Liver (tissue), 9 donors: Measurements from ENCODE around the gene ZNF438. TPM values are rescaled to one million over a fixed set of nuclear protein-coding genes. Genes with fewer than 3 reads are reported as not detected.

ENCODE experiments used
- DNase-seq: peaks from one replicate; pipeline ENCODE4 v3.0.0-alpha.2; 2017; ENCODE audit warnings: low spot score
- H3K27ac ChIP-seq, 2 donors: one replicate each; pipeline ENCODE4 v1.7.0; 2013; ENCODE audit warnings: inconsistent platforms in 2 of 2, low read length in 2 of 2, control low read depth in 1 of 2, low read depth in 1 of 2, mild to moderate bottlenecking in 1 of 2
- H3K27me3 ChIP-seq, 4 donors: one replicate each; pipeline versions ENCODE4 v1.6.1 to v1.7.0; 2013; ENCODE audit warnings: low read length in 3 of 4, inconsistent platforms in 1 of 4, mild to moderate bottlenecking in 1 of 4, moderate library complexity in 1 of 4; ENCODE audit not compliant: control insufficient read depth in 4 of 4, insufficient read depth in 4 of 4
- H3K36me3 ChIP-seq, 4 donors: one replicate each; pipeline versions ENCODE4 v1.6.1 to v1.7.0; 2013; ENCODE audit warnings: low read length in 3 of 4, mild to moderate bottlenecking in 3 of 4, low read depth in 1 of 4, moderate library complexity in 1 of 4; ENCODE audit not compliant: control insufficient read depth in 4 of 4, insufficient read depth in 3 of 4
- H3K4me1 ChIP-seq, 4 donors: one replicate each; pipeline versions ENCODE4 v1.6.1 to v1.7.0; 2013; ENCODE audit warnings: low read length in 3 of 4, mild to moderate bottlenecking in 3 of 4, moderate library complexity in 1 of 4; ENCODE audit not compliant: control insufficient read depth in 4 of 4, insufficient read depth in 4 of 4
- H3K4me3 ChIP-seq, 3 donors: one replicate each; pipeline versions ENCODE4 v1.6.1 to v1.7.0; 2013; ENCODE audit warnings: low read length in 3 of 3, control low read depth in 1 of 3, low read depth in 1 of 3, mild to moderate bottlenecking in 1 of 3
- H3K9ac ChIP-seq, 2 donors: one replicate each; pipeline ENCODE4 v1.7.0; 2013; ENCODE audit warnings: low read length in 2 of 2, mild to moderate bottlenecking in 2 of 2, moderate library complexity in 2 of 2, control low read depth in 1 of 2, low read depth in 1 of 2
- H3K9me3 ChIP-seq, 4 donors: one replicate each; pipeline versions ENCODE4 v1.6.1 to v1.7.0; 2013; ENCODE audit warnings: low read length in 3 of 4; ENCODE audit not compliant: control insufficient read depth in 4 of 4
- EGR1 ChIP-seq, 2 donors: IDR thresholded peaks; 2 replicates each; pipeline ENCODE4 v1.6.1; 2016 to 2018; ENCODE audit warnings: antibody characterized with exemption in 2 of 2, low read depth in 2 of 2
- FOXA1 ChIP-seq: IDR thresholded peaks from 2 replicates; pipeline ENCODE4 v1.6.1; 2016; ENCODE audit warnings: antibody characterized with exemption
- FOXA2 ChIP-seq: IDR thresholded peaks from 2 replicates; pipeline ENCODE4 v1.6.1; 2016; ENCODE audit warnings: antibody characterized with exemption
- GABPA ChIP-seq, 2 donors: IDR thresholded peaks in 1 of 2; conservative IDR thresholded peaks in 1 of 2; 2 replicates each; pipeline ENCODE4 v1.6.1; 2016; ENCODE audit warnings: antibody characterized with exemption in 2 of 2, mild to moderate bottlenecking in 1 of 2, moderate library complexity in 1 of 2
- HNF4A ChIP-seq, 2 donors: conservative IDR thresholded peaks; 2 replicates each; pipeline ENCODE4 v1.6.1; 2016; ENCODE audit warnings: antibody characterized with exemption in 2 of 2, mild to moderate bottlenecking in 2 of 2
- HNF4G ChIP-seq: IDR thresholded peaks from 2 replicates; pipeline ENCODE4 v1.6.1; 2016; ENCODE audit warnings: antibody characterized with exemption
- JUND ChIP-seq, 2 donors: IDR thresholded peaks; 2 replicates each; pipeline ENCODE4 v1.6.1; 2016; ENCODE audit warnings: antibody characterized with exemption in 2 of 2
- MAX ChIP-seq: IDR thresholded peaks from 2 replicates; pipeline ENCODE4 v1.6.1; 2016; ENCODE audit warnings: antibody characterized with exemption
- NR2F2 ChIP-seq: IDR thresholded peaks from 2 replicates; pipeline ENCODE4 v1.6.1; 2016; ENCODE audit warnings: antibody characterized with exemption
- RAD21 ChIP-seq, 2 donors: IDR thresholded peaks; 2 replicates each; pipeline ENCODE4 v1.6.1; 2016; ENCODE audit warnings: antibody characterized with exemption in 2 of 2, mild to moderate bottlenecking in 2 of 2
- RXRA ChIP-seq, 2 donors: IDR thresholded peaks; 2 replicates each; pipeline ENCODE4 v1.6.1; 2017 to 2018; ENCODE audit warnings: antibody characterized with exemption in 2 of 2, mild to moderate bottlenecking in 1 of 2
- SP1 ChIP-seq: IDR thresholded peaks from 2 replicates; pipeline ENCODE4 v1.6.1; 2018; ENCODE audit warnings: antibody characterized with exemption, mild to moderate bottlenecking
- TAF1 ChIP-seq: conservative IDR thresholded peaks from 2 replicates; pipeline ENCODE4 v1.6.1; 2016; ENCODE audit warnings: antibody characterized with exemption, mild to moderate bottlenecking
- YY1 ChIP-seq: IDR thresholded peaks from 2 replicates; pipeline ENCODE4 v1.6.1; 2016; ENCODE audit warnings: antibody characterized with exemption, mild to moderate bottlenecking
- polyA plus RNA-seq, 2 donors: library from polyadenylated mRNA; stranded (reverse) in 1 of 2; unstranded in 1 of 2; fragments of 200-250 nt in 1 of 2; fragments of >200 nt in 1 of 2; fragmentation: Nextera tagmentation in 1 of 2; extraction: Ambion mirVana in 1 of 2; gene quantifications; one replicate each; pipeline versions ENCODE4 v1.2.1 to v1.2.3, GENCODE V29; 2013 to 2015
- total RNA-seq, 2 donors: library from RNA; depleted of rRNA; stranded (reverse); fragments of >200 nt; gene quantifications; one replicate each; pipeline ENCODE4 v1.2.3, GENCODE V29; 2014
- TF ChIP-seq, protein P1 (sequence below): IDR thresholded peaks from 2 replicates; pipeline ENCODE4 v1.6.1; 2016; ENCODE audit warnings: antibody characterized with exemption
- TF ChIP-seq, protein P2 (sequence below): IDR thresholded peaks from 2 replicates; pipeline ENCODE4 v1.6.1; 2016; ENCODE audit warnings: antibody characterized with exemption
- TF ChIP-seq, protein P3 (sequence below): IDR thresholded peaks from 2 replicates; pipeline ENCODE4 v1.6.1; 2016; ENCODE audit warnings: antibody characterized with exemption, mild to moderate bottlenecking
- TF ChIP-seq, protein P4 (sequence below): fragments of 150-350 bp; IDR thresholded peaks from 2 replicates; pipeline ENCODE4 v1.5.1; 2017; ENCODE audit warnings: improper control_type of control experiment, low read depth, low read length; ENCODE audit not compliant: missing input control
- donor health status: healthy.
- donor health status: healthy.
- donor health status: healthy.
- donor health status: healthy.
- donor health status: healthy.

Gene ZNF438
- total and polyA plus RNA-seq, 4 donors: 1.9 to 2.9 (median 2.2) TPM

DNA sequence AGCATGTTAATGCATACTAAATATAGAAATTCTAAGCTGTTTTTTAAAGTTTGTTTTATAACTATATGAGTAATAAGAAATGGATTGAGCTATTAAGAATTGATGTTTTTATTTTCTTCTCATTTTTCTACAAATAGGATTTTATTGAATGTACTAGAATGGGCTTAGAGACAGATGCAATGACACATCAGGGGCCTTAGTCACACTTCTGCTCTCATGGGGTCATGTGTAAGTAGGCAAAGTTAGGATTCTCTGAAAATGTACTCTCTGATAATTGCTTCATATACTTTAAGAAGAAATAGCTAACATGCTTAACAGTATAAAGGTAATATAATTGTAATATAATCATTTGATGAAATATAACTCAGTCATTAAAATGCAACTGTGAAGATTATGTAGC is 154.6 kb downstream of the ZNF438 start:
- Histone ChIP-seq H3K36me3 (peaks cover 0 to 1% (median 0%) of the 10 kb centered on the region in 4 donors), H3K27me3 (no peaks in the 10 kb centered on the region), H3K9me3 (no peaks in the 10 kb centered on the region), H3K4me1 (no peaks in the 10 kb centered on the region), H3K27ac (no peak overlapping the region), H3K4me3 (no peak overlapping the region), H3K9ac (no peak overlapping the region)
- TF ChIP-seq RXRA (IDR thresholded peaks at IDR 0.05) (no peak), FOXA1 (no peak), JUND (IDR thresholded peaks at IDR 0.05) (no peak), HNF4G (no peak), RAD21 (IDR thresholded peaks at IDR 0.05) (no peak), HNF4A (conservative IDR thresholded peaks at IDR 0.05) (no peak), SP1 (no peak), GABPA (IDR thresholded peaks at IDR 0.05 in 1 of 2, conservative IDR thresholded peaks at IDR 0.05 in 1 of 2) (no peak), EGR1 (IDR thresholded peaks at IDR 0.05; ENCODE audit: low read depth in 2 of 2) (no peak), YY1 (no peak), MAX (no peak), NR2F2 (no peak), FOXA2 (no peak), TAF1 (no peak)
- TF ChIP-seq, protein P1, sequence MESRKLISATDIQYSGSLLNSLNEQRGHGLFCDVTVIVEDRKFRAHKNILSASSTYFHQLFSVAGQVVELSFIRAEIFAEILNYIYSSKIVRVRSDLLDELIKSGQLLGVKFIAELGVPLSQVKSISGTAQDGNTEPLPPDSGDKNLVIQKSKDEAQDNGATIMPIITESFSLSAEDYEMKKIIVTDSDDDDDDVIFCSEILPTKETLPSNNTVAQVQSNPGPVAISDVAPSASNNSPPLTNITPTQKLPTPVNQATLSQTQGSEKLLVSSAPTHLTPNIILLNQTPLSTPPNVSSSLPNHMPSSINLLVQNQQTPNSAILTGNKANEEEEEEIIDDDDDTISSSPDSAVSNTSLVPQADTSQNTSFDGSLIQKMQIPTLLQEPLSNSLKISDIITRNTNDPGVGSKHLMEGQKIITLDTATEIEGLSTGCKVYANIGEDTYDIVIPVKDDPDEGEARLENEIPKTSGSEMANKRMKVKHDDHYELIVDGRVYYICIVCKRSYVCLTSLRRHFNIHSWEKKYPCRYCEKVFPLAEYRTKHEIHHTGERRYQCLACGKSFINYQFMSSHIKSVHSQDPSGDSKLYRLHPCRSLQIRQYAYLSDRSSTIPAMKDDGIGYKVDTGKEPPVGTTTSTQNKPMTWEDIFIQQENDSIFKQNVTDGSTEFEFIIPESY: no peak
- TF ChIP-seq, protein P2, sequence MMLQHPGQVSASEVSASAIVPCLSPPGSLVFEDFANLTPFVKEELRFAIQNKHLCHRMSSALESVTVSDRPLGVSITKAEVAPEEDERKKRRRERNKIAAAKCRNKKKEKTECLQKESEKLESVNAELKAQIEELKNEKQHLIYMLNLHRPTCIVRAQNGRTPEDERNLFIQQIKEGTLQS: no peak
- TF ChIP-seq, protein P3, sequence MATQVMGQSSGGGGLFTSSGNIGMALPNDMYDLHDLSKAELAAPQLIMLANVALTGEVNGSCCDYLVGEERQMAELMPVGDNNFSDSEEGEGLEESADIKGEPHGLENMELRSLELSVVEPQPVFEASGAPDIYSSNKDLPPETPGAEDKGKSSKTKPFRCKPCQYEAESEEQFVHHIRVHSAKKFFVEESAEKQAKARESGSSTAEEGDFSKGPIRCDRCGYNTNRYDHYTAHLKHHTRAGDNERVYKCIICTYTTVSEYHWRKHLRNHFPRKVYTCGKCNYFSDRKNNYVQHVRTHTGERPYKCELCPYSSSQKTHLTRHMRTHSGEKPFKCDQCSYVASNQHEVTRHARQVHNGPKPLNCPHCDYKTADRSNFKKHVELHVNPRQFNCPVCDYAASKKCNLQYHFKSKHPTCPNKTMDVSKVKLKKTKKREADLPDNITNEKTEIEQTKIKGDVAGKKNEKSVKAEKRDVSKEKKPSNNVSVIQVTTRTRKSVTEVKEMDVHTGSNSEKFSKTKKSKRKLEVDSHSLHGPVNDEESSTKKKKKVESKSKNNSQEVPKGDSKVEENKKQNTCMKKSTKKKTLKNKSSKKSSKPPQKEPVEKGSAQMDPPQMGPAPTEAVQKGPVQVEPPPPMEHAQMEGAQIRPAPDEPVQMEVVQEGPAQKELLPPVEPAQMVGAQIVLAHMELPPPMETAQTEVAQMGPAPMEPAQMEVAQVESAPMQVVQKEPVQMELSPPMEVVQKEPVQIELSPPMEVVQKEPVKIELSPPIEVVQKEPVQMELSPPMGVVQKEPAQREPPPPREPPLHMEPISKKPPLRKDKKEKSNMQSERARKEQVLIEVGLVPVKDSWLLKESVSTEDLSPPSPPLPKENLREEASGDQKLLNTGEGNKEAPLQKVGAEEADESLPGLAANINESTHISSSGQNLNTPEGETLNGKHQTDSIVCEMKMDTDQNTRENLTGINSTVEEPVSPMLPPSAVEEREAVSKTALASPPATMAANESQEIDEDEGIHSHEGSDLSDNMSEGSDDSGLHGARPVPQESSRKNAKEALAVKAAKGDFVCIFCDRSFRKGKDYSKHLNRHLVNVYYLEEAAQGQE: no peak
- TF ChIP-seq, protein P4, sequence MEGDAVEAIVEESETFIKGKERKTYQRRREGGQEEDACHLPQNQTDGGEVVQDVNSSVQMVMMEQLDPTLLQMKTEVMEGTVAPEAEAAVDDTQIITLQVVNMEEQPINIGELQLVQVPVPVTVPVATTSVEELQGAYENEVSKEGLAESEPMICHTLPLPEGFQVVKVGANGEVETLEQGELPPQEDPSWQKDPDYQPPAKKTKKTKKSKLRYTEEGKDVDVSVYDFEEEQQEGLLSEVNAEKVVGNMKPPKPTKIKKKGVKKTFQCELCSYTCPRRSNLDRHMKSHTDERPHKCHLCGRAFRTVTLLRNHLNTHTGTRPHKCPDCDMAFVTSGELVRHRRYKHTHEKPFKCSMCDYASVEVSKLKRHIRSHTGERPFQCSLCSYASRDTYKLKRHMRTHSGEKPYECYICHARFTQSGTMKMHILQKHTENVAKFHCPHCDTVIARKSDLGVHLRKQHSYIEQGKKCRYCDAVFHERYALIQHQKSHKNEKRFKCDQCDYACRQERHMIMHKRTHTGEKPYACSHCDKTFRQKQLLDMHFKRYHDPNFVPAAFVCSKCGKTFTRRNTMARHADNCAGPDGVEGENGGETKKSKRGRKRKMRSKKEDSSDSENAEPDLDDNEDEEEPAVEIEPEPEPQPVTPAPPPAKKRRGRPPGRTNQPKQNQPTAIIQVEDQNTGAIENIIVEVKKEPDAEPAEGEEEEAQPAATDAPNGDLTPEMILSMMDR: no peak
- no peak for DNase-seq
